GM18505 (cell line): ENCODE measurements around the gene HIBCH.
"Not testable (repeated sequence)": the region's sequence is repeated elsewhere in the genome, so short reads cannot be mapped to it uniquely, and the experiment has no call there.

Experiments used
- ATAC-seq: cut with Tn5 transposase; IDR thresholded peaks from one replicate; pipeline ENCODE4 v1.9.1; 2021; ENCODE audit not compliant: unreplicated experiment
- POLR2A ChIP-seq: IDR thresholded peaks from 4 replicates; pipeline ENCODE4 v1.6.1; 2011; ENCODE audit warnings: borderline replicate concordance; ENCODE audit not compliant: insufficient read depth, insufficient read length; ENCODE audit errors: extremely low read depth

Gene HIBCH

GRCh38 chr2:190334479-190335224 lies 15.0 kb upstream of the HIBCH start:
- TF ChIP-seq POLR2A = no peak
- ATAC-seq = no peak

- ATAC-seq = no peak
- TF ChIP-seq POLR2A = no peak
Measured at GRCh38 chr2:190333928-190334327, 14.3 kb upstream of the HIBCH start.

GRCh38 chr2:190333395-190333794 lies 13.8 kb upstream of the HIBCH start:
- no peak for ATAC-seq
- TF ChIP-seq POLR2A = no peak

GRCh38 chr2:190328573-190329147 lies 9.0 kb upstream of the HIBCH start:
- no peak for ATAC-seq
- no peak for TF ChIP-seq POLR2A

- TF ChIP-seq POLR2A = no peak
- no peak for ATAC-seq
Measured at GRCh38 chr2:190327867-190328572, 8.4 kb upstream of the HIBCH start.

- ATAC-seq = no peak
- no peak for TF ChIP-seq POLR2A
Measured at GRCh38 chr2:190325588-190325987, 6.0 kb upstream of the HIBCH start.

GRCh38 chr2:190323406-190323805 lies 3.8 kb upstream of the HIBCH start:
- no peak for TF ChIP-seq POLR2A
- ATAC-seq = no peak

- ATAC-seq = no peak
- no peak for TF ChIP-seq POLR2A
Measured at GRCh38 chr2:190320696-190321095, 1.1 kb upstream of the HIBCH start.

- ATAC-seq = peak; percentile 30
- TF ChIP-seq POLR2A = no peak
Measured at GRCh38 chr2:190318931-190319554, 583 bp downstream of the HIBCH start.

GRCh38 chr2:190318514-190318913 lies 1.1 kb downstream of the HIBCH start:
- no peak for ATAC-seq
- no peak for TF ChIP-seq POLR2A

GRCh38 chr2:190315273-190315672 lies 4.4 kb downstream of the HIBCH start:
- ATAC-seq = no peak
- TF ChIP-seq POLR2A = no peak

- TF ChIP-seq POLR2A = no peak
- ATAC-seq = no peak
Measured at GRCh38 chr2:190313880-190314279, 5.7 kb downstream of the HIBCH start.

- not testable (repeated sequence) for ATAC-seq
Measured at GRCh38 chr2:190312635-190313025, 7.0 kb downstream of the HIBCH start.
